ENCODE data around the gene UBE2E3. TPM values are rescaled to one million over a fixed set of nuclear protein-coding genes. Genes with fewer than 3 reads are reported as not detected.

Gene UBE2E3
- total RNA-seq, 4 donors from 2014 or later: 55.5 to 131 (median 99.0) TPM

GRCh38 chr2:180983468-180984242 is 3.2 kb downstream of the UBE2E3 start:
- DNase-seq (ENCODE audit: low spot score in 2 of 2): no peak
- H3K4me1 ChIP-seq: peaks cover 0 to 58% (median 19%) of the 10 kb centered on the region in 4 donors
- H3K9me3 ChIP-seq: no peaks in the 10 kb centered on the region
- no peaks in the 10 kb centered on the region for H3K36me3 ChIP-seq
- H3K27me3 ChIP-seq: no peaks in the 10 kb centered on the region
- no peak overlapping the region for H3K27ac ChIP-seq
- H3K4me3 ChIP-seq: peak overlapping the region in 1 of 4 donors; percentile 1
- TF ChIP-seq, protein P1, sequence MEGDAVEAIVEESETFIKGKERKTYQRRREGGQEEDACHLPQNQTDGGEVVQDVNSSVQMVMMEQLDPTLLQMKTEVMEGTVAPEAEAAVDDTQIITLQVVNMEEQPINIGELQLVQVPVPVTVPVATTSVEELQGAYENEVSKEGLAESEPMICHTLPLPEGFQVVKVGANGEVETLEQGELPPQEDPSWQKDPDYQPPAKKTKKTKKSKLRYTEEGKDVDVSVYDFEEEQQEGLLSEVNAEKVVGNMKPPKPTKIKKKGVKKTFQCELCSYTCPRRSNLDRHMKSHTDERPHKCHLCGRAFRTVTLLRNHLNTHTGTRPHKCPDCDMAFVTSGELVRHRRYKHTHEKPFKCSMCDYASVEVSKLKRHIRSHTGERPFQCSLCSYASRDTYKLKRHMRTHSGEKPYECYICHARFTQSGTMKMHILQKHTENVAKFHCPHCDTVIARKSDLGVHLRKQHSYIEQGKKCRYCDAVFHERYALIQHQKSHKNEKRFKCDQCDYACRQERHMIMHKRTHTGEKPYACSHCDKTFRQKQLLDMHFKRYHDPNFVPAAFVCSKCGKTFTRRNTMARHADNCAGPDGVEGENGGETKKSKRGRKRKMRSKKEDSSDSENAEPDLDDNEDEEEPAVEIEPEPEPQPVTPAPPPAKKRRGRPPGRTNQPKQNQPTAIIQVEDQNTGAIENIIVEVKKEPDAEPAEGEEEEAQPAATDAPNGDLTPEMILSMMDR (IDR thresholded peaks at IDR 0.05): peak in 1 of 5 experiments; percentile 7
- TF ChIP-seq EP300 (IDR thresholded peaks at IDR 0.05): no peak
- TF ChIP-seq POLR2A (IDR thresholded peaks at IDR 0.05): no peak

- Histone ChIP-seq H3K4me1 (peaks cover 0 to 61% (median 19%) of the 10 kb centered on the region in 4 donors), H3K9me3 (no peaks in the 10 kb centered on the region), H3K36me3 (no peaks in the 10 kb centered on the region), H3K4me3 (no peak overlapping the region), H3K27me3 (no peaks in the 10 kb centered on the region), H3K27ac (no peak overlapping the region)
- no peak for DNase-seq (ENCODE audit: low spot score in 2 of 2)
- TF ChIP-seq EP300 (IDR thresholded peaks at IDR 0.05) (no peak), POLR2A (IDR thresholded peaks at IDR 0.05) (no peak)
- TF ChIP-seq, protein P1 (IDR thresholded peaks at IDR 0.05): no peak
- 54 to 63% methylated on average over 2 of the region's 2 CpGs for WGBS, 2 donors
These were observed 5.5 kb downstream of the UBE2E3 start for GRCh38 chr2:180985771-180986395.

- no peak overlapping the region for H3K4me3 ChIP-seq
- TF ChIP-seq EP300 (IDR thresholded peaks at IDR 0.05) (no peak), POLR2A (IDR thresholded peaks at IDR 0.05) (no peak)
- TF ChIP-seq, protein P1 (IDR thresholded peaks at IDR 0.05): no peak
- WGBS, 2 donors: 87 to 94% methylated on average over 2 of the region's 2 CpGs
- no peaks in the 10 kb centered on the region for H3K36me3 ChIP-seq
- H3K27me3 ChIP-seq: no peaks in the 10 kb centered on the region
- DNase-seq (ENCODE audit: low spot score in 2 of 2): no peak
- H3K9me3 ChIP-seq: no peaks in the 10 kb centered on the region
- peaks cover 0 to 62% (median 19%) of the 10 kb centered on the region in 4 donors for H3K4me1 ChIP-seq
- H3K27ac ChIP-seq: no peak overlapping the region
These were observed 6.7 kb downstream of the UBE2E3 start for GRCh38 chr2:180987146-180987545.

DNA sequence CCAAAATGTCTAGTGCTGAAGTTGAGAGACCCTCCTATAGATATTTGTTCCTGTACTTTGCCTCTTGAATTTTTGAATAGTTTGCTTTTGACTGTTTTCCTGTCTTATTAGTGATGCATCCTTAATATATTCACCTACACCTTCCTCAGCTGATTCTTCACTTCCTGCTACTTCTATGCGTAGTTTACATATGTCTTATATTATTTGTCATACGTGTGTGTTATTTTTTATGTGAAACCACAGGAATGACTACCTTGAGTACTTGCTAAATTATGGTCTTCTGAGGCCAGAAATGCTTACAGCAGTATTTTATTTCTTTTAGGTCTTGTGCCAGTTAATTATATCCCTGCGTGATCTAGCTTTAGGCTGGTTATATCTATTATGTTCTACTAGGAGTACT is 9.9 kb downstream of the UBE2E3 start:
- 69 to 75% methylated on average over 3 of the region's 3 CpGs for WGBS, 2 donors
- H3K27ac ChIP-seq: no peak overlapping the region
- no peak overlapping the region for H3K4me3 ChIP-seq
- no peaks in the 10 kb centered on the region for H3K9me3 ChIP-seq
- TF ChIP-seq EP300 (IDR thresholded peaks at IDR 0.05) (no peak), POLR2A (IDR thresholded peaks at IDR 0.05) (no peak)
- TF ChIP-seq, protein P1 (IDR thresholded peaks at IDR 0.05): no peak
- no peaks in the 10 kb centered on the region for H3K27me3 ChIP-seq
- no peaks in the 10 kb centered on the region for H3K36me3 ChIP-seq
- H3K4me1 ChIP-seq: peaks cover 0 to 59% (median under 1%) of the 10 kb centered on the region in 4 donors
- no peak for DNase-seq (ENCODE audit: low spot score in 2 of 2)

DNA sequence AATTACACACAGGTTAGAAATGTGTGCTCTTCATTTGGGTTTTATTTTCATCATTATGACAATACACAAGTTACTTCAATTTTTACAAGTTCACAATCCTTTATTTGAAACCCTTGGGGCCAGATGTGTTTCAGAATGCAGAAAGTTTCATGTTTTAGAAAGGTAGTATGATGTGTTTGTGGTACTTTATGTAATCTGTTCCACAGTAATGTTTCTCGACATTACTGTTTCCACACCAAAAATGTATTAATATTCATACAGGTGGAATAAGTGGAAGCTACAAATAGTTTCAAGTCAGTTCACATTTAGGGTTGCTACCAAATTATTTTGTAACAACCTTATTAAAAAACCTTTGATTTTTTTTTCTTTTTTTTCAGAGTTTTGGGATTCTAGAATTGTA is 10.4 kb downstream of the UBE2E3 start:
- Histone ChIP-seq H3K9me3 (no peaks in the 10 kb centered on the region), H3K4me3 (no peak overlapping the region), H3K4me1 (peaks cover 0 to 57% (median 0%) of the 10 kb centered on the region in 4 donors), H3K27me3 (no peaks in the 10 kb centered on the region), H3K27ac (no peak overlapping the region), H3K36me3 (no peaks in the 10 kb centered on the region)
- TF ChIP-seq EP300 (IDR thresholded peaks at IDR 0.05) (no peak), POLR2A (IDR thresholded peaks at IDR 0.05) (no peak)
- TF ChIP-seq, protein P1 (IDR thresholded peaks at IDR 0.05): no peak
- no peak for DNase-seq (ENCODE audit: low spot score in 2 of 2)
- WGBS, 2 donors: 100% methylated on average over 1 of the region's 1 CpG
